HepG2 (cell line): ENCODE results near the gene ING5. TPM values are rescaled to one million over a fixed set of nuclear protein-coding genes. Genes with fewer than 3 reads are reported as not detected.

Experiments used
- FIP1L1 ChIP-seq: fragments of 200-400 bp; formaldehyde crosslinking; IDR thresholded peaks from 2 replicates; pipeline ENCODE4 v1.6.1; 2018; ENCODE audit warnings: low read depth, mild to moderate bottlenecking, low read length, moderate library complexity, borderline replicate concordance; ENCODE audit not compliant: insufficient read depth
- KMT2B ChIP-seq: IDR thresholded peaks from 2 replicates; pipeline ENCODE4 v1.6.1; 2016; ENCODE audit warnings: missing genetic modification reagents, missing compliant biosample characterization
- NFYC ChIP-seq: IDR thresholded peaks from 2 replicates; pipeline ENCODE4 v1.6.1; 2016; ENCODE audit warnings: missing genetic modification reagents, missing compliant biosample characterization
- NPAS2 ChIP-seq: sonication (generic); formaldehyde crosslinking; IDR thresholded peaks from 2 replicates; pipeline ENCODE4 v1.8.0; 2022; ENCODE audit warnings: mild to moderate bottlenecking, missing genetic modification reagents, borderline replicate concordance
- NRL ChIP-seq: sonication (generic); formaldehyde crosslinking; IDR thresholded peaks from 2 replicates; pipeline ENCODE4 v1.5.0; 2020; ENCODE audit warnings: missing genetic modification reagents, mild to moderate bottlenecking, moderate library complexity, borderline replicate concordance
- PBX3 ChIP-seq: sonication (generic); formaldehyde crosslinking; IDR thresholded peaks from 2 replicates; pipeline ENCODE4 v1.8.1; 2023; ENCODE audit warnings: missing genetic modification reagents, inconsistent platforms, borderline replicate concordance
- PLRG1 ChIP-seq: fragments of 450-650 bp; conservative IDR thresholded peaks from 2 replicates; pipeline ENCODE4 v1.6.1; 2016
- PREB ChIP-seq: sonication (generic); formaldehyde crosslinking; IDR thresholded peaks from 2 replicates; pipeline ENCODE4 v1.4.0; 2020; ENCODE audit warnings: missing genetic modification reagents
- RAD51 ChIP-seq: fragments of 450-650 bp; IDR thresholded peaks from 2 replicates; pipeline ENCODE4 v1.6.1; 2016; ENCODE audit warnings: borderline replicate concordance
- RBAK ChIP-seq: sonication (generic); formaldehyde crosslinking; IDR thresholded peaks from 2 replicates; pipeline ENCODE4 v1.5.1; 2020; ENCODE audit warnings: mild to moderate bottlenecking, missing genetic modification reagents
- ZFY ChIP-seq: sonication (generic); formaldehyde crosslinking; IDR thresholded peaks from 2 replicates; pipeline ENCODE4 v1.4.0; 2020; ENCODE audit warnings: missing genetic modification reagents
- ZNF224 ChIP-seq: sonication (generic); formaldehyde crosslinking; IDR thresholded peaks from 2 replicates; pipeline ENCODE4 v1.5.0; 2020; ENCODE audit warnings: mild to moderate bottlenecking, missing genetic modification reagents
- ZNF354B ChIP-seq: sonication (generic); formaldehyde crosslinking; IDR thresholded peaks from 2 replicates; pipeline ENCODE4 v1.8.0; 2022; ENCODE audit warnings: mild to moderate bottlenecking, missing genetic modification reagents
- ZNF468 ChIP-seq: sonication (generic); formaldehyde crosslinking; IDR thresholded peaks from 2 replicates; pipeline ENCODE4 v1.8.0; 2022; ENCODE audit warnings: mild to moderate bottlenecking, moderate library complexity, missing genetic modification reagents
- ZNF552 ChIP-seq: sonication (generic); formaldehyde crosslinking; IDR thresholded peaks from 2 replicates; pipeline ENCODE4 v1.9.0; 2022; ENCODE audit warnings: missing genetic modification reagents, mild to moderate bottlenecking, borderline replicate concordance
- ZNF639 ChIP-seq: conservative IDR thresholded peaks from 2 replicates; pipeline ENCODE4 v1.6.1; 2018; ENCODE audit warnings: missing genetic modification reagents
- ZNF7 ChIP-seq: IDR thresholded peaks from 2 replicates; pipeline ENCODE4 v1.6.1; 2016; ENCODE audit warnings: missing biosample characterization, missing genetic modification reagents
- polyA plus RNA-seq, 8 experiments: library from polyadenylated mRNA; depleted of rRNA in 3 of 8; stranded (reverse) in 7 of 8; unstranded in 1 of 8; fragments of >200 nt; fragmentation: Illumina TruSeq in 4 of 8; extraction: Trizol in 4 of 8; gene quantifications; 2 replicates each; pipeline versions ENCODE4 v1.2.1 to v1.2.3, GENCODE V29; 2011 to 2016; ENCODE audit warnings: low read depth in 4 of 8, missing spikeins in 1 of 8, mixed read lengths in 1 of 8; ENCODE audit not compliant: insufficient read depth in 1 of 8
- total RNA-seq, 5 experiments: library from RNA; depleted of rRNA; stranded (reverse); fragments of >200 nt; fragmentation: Illumina TruSeq; extraction: Trizol; gene quantifications; 2 replicates each; pipeline ENCODE4 v1.2.3, GENCODE V29; 2016; ENCODE audit warnings: low read depth in 1 of 5
- TF ChIP-seq, protein P1 (sequence below): sonication (generic); formaldehyde crosslinking; IDR thresholded peaks from 2 replicates; pipeline ENCODE4 v1.4.0; 2020; ENCODE audit warnings: missing genetic modification reagents
- TF ChIP-seq, protein P2 (sequence below): sonication (generic); formaldehyde crosslinking; IDR thresholded peaks from 2 replicates; pipeline ENCODE4 v1.4.0; 2020; ENCODE audit warnings: mild to moderate bottlenecking, missing genetic modification reagents

The ING5 gene
- total and polyA plus RNA-seq, 2 of the 13 experiments (the other 11 are each of a cell fraction or from before 2014, with no cell fraction given): 61.9 to 71.9 TPM

GRCh38 chr2:241701399-241702154 is at the start of gene ING5 (continued):
- TF ChIP-seq PREB (CRISPR knock-in tag) (0 out of 2 replicates have a peak, but pooled peaks have one; percentile 77), FIP1L1 (no peak; the same call in 1 of the 2 replicates), NFYC (CRISPR knock-in tag) (peak; percentile 77), ZNF639 (CRISPR knock-in tag) (peak; percentile 75), NPAS2 (CRISPR knock-in tag) (no peak), NRL (CRISPR knock-in tag) (peak; percentile 93), RAD51 (no peak), ZNF552 (peak; percentile 89; the same call in 1 of the 2 replicates), ZNF354B (peak; percentile 68), PLRG1 (no peak), ZNF468 (CRISPR knock-in tag) (0 out of 2 replicates have a peak, but pooled peaks have one; percentile 75), ZNF7 (no peak), PBX3 (CRISPR knock-in tag) (peak; percentile 69; the same call in 1 of the 2 replicates), ZNF224 (CRISPR knock-in tag) (peak; percentile 78; the same call in 1 of the 2 replicates), KMT2B (CRISPR knock-in tag) (no peak), RBAK (CRISPR knock-in tag) (no peak), ZFY (peak; percentile 95)
- TF ChIP-seq, protein P1, sequence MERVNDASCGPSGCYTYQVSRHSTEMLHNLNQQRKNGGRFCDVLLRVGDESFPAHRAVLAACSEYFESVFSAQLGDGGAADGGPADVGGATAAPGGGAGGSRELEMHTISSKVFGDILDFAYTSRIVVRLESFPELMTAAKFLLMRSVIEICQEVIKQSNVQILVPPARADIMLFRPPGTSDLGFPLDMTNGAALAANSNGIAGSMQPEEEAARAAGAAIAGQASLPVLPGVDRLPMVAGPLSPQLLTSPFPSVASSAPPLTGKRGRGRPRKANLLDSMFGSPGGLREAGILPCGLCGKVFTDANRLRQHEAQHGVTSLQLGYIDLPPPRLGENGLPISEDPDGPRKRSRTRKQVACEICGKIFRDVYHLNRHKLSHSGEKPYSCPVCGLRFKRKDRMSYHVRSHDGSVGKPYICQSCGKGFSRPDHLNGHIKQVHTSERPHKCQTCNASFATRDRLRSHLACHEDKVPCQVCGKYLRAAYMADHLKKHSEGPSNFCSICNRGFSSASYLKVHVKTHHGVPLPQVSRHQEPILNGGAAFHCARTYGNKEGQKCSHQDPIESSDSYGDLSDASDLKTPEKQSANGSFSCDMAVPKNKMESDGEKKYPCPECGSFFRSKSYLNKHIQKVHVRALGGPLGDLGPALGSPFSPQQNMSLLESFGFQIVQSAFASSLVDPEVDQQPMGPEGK (CRISPR knock-in tag): peak; percentile 91
- TF ChIP-seq, protein P2, sequence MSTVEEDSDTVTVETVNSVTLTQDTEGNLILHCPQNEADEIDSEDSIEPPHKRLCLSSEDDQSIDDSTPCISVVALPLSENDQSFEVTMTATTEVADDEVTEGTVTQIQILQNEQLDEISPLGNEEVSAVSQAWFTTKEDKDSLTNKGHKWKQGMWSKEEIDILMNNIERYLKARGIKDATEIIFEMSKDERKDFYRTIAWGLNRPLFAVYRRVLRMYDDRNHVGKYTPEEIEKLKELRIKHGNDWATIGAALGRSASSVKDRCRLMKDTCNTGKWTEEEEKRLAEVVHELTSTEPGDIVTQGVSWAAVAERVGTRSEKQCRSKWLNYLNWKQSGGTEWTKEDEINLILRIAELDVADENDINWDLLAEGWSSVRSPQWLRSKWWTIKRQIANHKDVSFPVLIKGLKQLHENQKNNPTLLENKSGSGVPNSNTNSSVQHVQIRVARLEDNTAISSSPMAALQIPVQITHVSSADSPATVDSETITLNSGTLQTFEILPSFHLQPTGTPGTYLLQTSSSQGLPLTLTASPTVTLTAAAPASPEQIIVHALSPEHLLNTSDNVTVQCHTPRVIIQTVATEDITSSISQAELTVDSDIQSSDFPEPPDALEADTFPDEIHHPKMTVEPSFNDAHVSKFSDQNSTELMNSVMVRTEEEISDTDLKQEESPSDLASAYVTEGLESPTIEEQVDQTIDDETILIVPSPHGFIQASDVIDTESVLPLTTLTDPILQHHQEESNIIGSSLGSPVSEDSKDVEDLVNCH (CRISPR knock-in tag): 0 out of 2 replicates have a peak, but pooled peaks have one; percentile 67
